Measurements from ENCODE around the gene DPM3. TPM values are rescaled to one million over a fixed set of nuclear protein-coding genes. Genes with fewer than 3 reads are reported as not detected.

The DPM3 gene
- total and polyA plus RNA-seq, 2 of the 13 experiments (the other 11 are each of a cell fraction or from before 2014, with no cell fraction given) = 23.2 to 53.4 TPM

GRCh38 chr1:155135415-155136028 is 4.8 kb downstream of the DPM3 start, which contains the start of gene SLC50A1 (continued):
- TF ChIP-seq SIX1 (CRISPR knock-in tag; IDR thresholded peaks at IDR 0.05; ENCODE audit: borderline replicate concordance) (no peak), ZBTB1 (CRISPR knock-in tag; IDR thresholded peaks at IDR 0.05; ENCODE audit: borderline replicate concordance) (no peak), ZNF264 (CRISPR knock-in tag; IDR thresholded peaks at IDR 0.05) (peak; percentile 62; the same call in 1 of the 2 replicates), ARNTL (CRISPR knock-in tag; IDR thresholded peaks at IDR 0.05) (peak; percentile 81; the same call in 1 of the 2 replicates), ZNF883 (CRISPR knock-in tag; IDR thresholded peaks at IDR 0.05; ENCODE audit: not compliant biosample characterization) (peak; percentile 58), ETV5 (CRISPR knock-in tag; IDR thresholded peaks at IDR 0.05; ENCODE audit: borderline replicate concordance) (peak; percentile 82), MXD1 (CRISPR knock-in tag; IDR thresholded peaks at IDR 0.05) (no peak), ZNF816 (CRISPR knock-in tag; IDR thresholded peaks at IDR 0.05; ENCODE audit: borderline replicate concordance) (no peak), ZNF747 (CRISPR knock-in tag; IDR thresholded peaks at IDR 0.05; ENCODE audit: borderline replicate concordance) (peak; percentile 50; the same call in 1 of the 2 replicates), ZNF207 (IDR thresholded peaks at IDR 0.05; ENCODE audit: borderline replicate concordance) (no peak), ZFP41 (CRISPR knock-in tag; IDR thresholded peaks at IDR 0.05; ENCODE audit: borderline replicate concordance) (no peak), CENPBD1 (CRISPR knock-in tag; IDR thresholded peaks at IDR 0.05; ENCODE audit: borderline replicate concordance, low read depth) (0 out of 2 replicates have a peak, but pooled peaks have one; percentile 13), ZNF784 (CRISPR knock-in tag; IDR thresholded peaks at IDR 0.05; ENCODE audit: borderline replicate concordance) (peak; percentile 80; the same call in 1 of the 2 replicates), CEBPB (IDR thresholded peaks at IDR 0.05; ENCODE audit: borderline replicate concordance, low read depth, low read length) (no peak), FOXJ3 (CRISPR knock-in tag; IDR thresholded peaks at IDR 0.05; ENCODE audit: borderline replicate concordance) (no peak), RBAK (CRISPR knock-in tag; IDR thresholded peaks at IDR 0.05) (no peak), PRPF4 (IDR thresholded peaks at IDR 0.05; ENCODE audit: low read depth, low read length, poor library complexity, severe bottlenecking) (no peak), KAT8 (CRISPR knock-in tag; IDR thresholded peaks at IDR 0.05) (peak; percentile 79), NFKB2 (CRISPR knock-in tag; IDR thresholded peaks at IDR 0.05; ENCODE audit: borderline replicate concordance) (peak; percentile 28; the same call in 1 of the 2 replicates), RFX3 (CRISPR knock-in tag; IDR thresholded peaks at IDR 0.05) (no peak), CSRNP2 (CRISPR knock-in tag; conservative IDR thresholded peaks at IDR 0.05; ENCODE audit: low read depth) (no peak), NFIC (IDR thresholded peaks at IDR 0.05; ENCODE audit: low read length) (no peak), TMF1 (CRISPR knock-in tag; IDR thresholded peaks at IDR 0.05; ENCODE audit: low read depth) (no peak), JDP2 (CRISPR knock-in tag; IDR thresholded peaks at IDR 0.05; ENCODE audit: borderline replicate concordance) (no peak), SKIL (CRISPR knock-in tag; IDR thresholded peaks at IDR 0.05; ENCODE audit: borderline replicate concordance) (peak; percentile 11; the same call in 1 of the 2 replicates)
